Heart right ventricle (tissue), 16 donors: ENCODE data around the gene LARGE1. TPM values are rescaled to one million over a fixed set of nuclear protein-coding genes. Genes with fewer than 3 reads are reported as not detected.
A peak's percentile ranks its signal among the peaks of the same experiment; 100 is the strongest.

Source experiments
- ATAC-seq, 8 donors: fragments of 200-7000 bp; cut with Tn5 transposase; one replicate each; pipeline ENCODE4 v1.9.1; 2020; ENCODE audit warnings: mild to moderate bottlenecking in 8 of 8, moderate library complexity in 8 of 8, moderate number of reproducible peaks in 1 of 8
- DNase-seq, 2 donors: peaks; one replicate each; pipeline ENCODE4 v3.0.0-alpha.2; 2020
- H3K27ac ChIP-seq, 10 donors: fragments of 200-600 bp; sonication (generic) in 2 of 10; one replicate each; pipeline versions ENCODE4 v1.5.0 to v1.8.0; 2020 to 2022; ENCODE audit warnings: mild to moderate bottlenecking in 3 of 10
- H3K27me3 ChIP-seq, 7 donors: fragments of 200-600 bp; one replicate each; pipeline ENCODE4 v1.8.0; 2021 to 2022; ENCODE audit warnings: mild to moderate bottlenecking in 2 of 7
- H3K36me3 ChIP-seq, 9 donors: fragments of 200-600 bp; sonication (generic) in 1 of 9; one replicate each; pipeline versions ENCODE4 v1.5.0 to v1.8.0; 2020 to 2022; ENCODE audit warnings: mild to moderate bottlenecking in 2 of 9
- H3K4me1 ChIP-seq, 9 donors: fragments of 200-600 bp; sonication (generic) in 1 of 9; one replicate each; pipeline versions ENCODE4 v1.5.0 to v1.8.0; 2020 to 2022; ENCODE audit warnings: mild to moderate bottlenecking in 4 of 9
- H3K4me3 ChIP-seq, 10 donors: fragments of 200-600 bp; sonication (generic) in 2 of 10; one replicate each; pipeline versions ENCODE4 v1.5.0 to v1.8.0; 2020 to 2022; ENCODE audit warnings: mild to moderate bottlenecking in 7 of 10, moderate library complexity in 2 of 10
- H3K9me3 ChIP-seq, 11 donors: fragments of 200-600 bp in 10 of 11; sonication (generic) in 2 of 11; one replicate each; pipeline versions ENCODE4 v1.5.0 to v1.8.0; 2013 to 2022; ENCODE audit warnings: mild to moderate bottlenecking in 2 of 11, control low read depth in 1 of 11, moderate library complexity in 1 of 11
- WGBS, 2 donors: extraction: QIAGEN DNeasy Blood & Tissue Kit; methylation state at CpG; one replicate each; pipeline ENCODE4 v1.1.7; 2013; ENCODE audit warnings: inconsistent platforms in 1 of 2; 5-methylcytosine and 5-hydroxymethylcytosine counted together
- intact Hi-C, 10 donors: fragments of 100-400 bp; cut with DNase I; formaldehyde crosslinking; loops; one replicate each; pipeline versions ENCODE4 v1.11.1 to v1.14.2; 2022
- polyA plus RNA-seq, 2 donors: library from polyadenylated mRNA; stranded (reverse); fragments of 200-250 nt; gene quantifications; one replicate each; pipeline ENCODE4 v1.2.3, GENCODE V29; 2013
- total RNA-seq, 10 donors: library from RNA; stranded (reverse); fragmentation: NEBNext Ultra II Directional in 3 of 10; extraction: Animal tissue kit (Norgen Biotek cat#: 25700) in 3 of 10; gene quantifications; one replicate each; pipeline versions ENCODE4 v1.2.1 to v1.2.4, GENCODE V29; 2021 to 2023
- TF ChIP-seq, protein P1 (sequence below), 9 donors: fragments of 200-600 bp; sonication (generic) in 2 of 9; IDR thresholded peaks; one replicate each; pipeline versions ENCODE4 v1.5.0 to v1.8.0; 2021 to 2022; ENCODE audit warnings: antibody characterized with exemption in 9 of 9, mild to moderate bottlenecking in 5 of 9, moderate library complexity in 1 of 9
- donor health status: Arrhythmogenic right ventricular cardiomyopathy.
- donor health status: ischemic (EF 13 %, LVEDD 7.1; RV severe dilation, severe dysfunction).
- donor health status: healthy with polysubstance abuse.
- donor health status: DM: no; HTN: yes; CAD: no.
- donor health status: DM: no; HTN: no; CAD: no.
- donor health status: ischemic (EF 25% LVEDD 6.9; RV normal size, moderate dysfunction).
- donor health status: ischemic (EF 25% LVEDD 5.7; RV mildly dilated, moderate dysfunction).
- donor health status: healthy.
- donor health status: DM: yes; HTN: yes; CAD: no.
- donor health status: Ischemic cardiomyopathy.
- donor health status: ischemic (EF 35%, LVEDD 5.7; RV mildly dilated, moderate dysfunction).
- donor health status: nonischemic (EF 11% LVEDD 7.7; RV severe dilation, severe dysfunction).
- donor health status: DM: yes; HTN: yes; CAD: no.
- donor health status: PGD.
- donor health status: ischemic (EF 29% LVEDD 5.4; RV normal size, mild dysfunction).
- donor health status: nonischemic (EF 23%, LVEDD 6.1; RV moderate dilation, normal function).

LARGE1 gene
- total and polyA plus RNA-seq, 12 donors = 33.7 to 184 (median 144) TPM

GRCh38 chr22:33772745-33773144, 147.5 kb downstream of the LARGE1 start:
- DNase-seq (no peak), ATAC-seq (no peak)
- Histone ChIP-seq H3K27ac (peak overlapping the region in 2 of 10 donors; percentile 26 to 50), H3K4me1 (peaks cover 0 to 79% (median 27%) of the 10 kb centered on the region in 9 donors), H3K4me3 (no peak overlapping the region), H3K9me3 (no peaks in the 10 kb centered on the region), H3K27me3 (no peaks in the 10 kb centered on the region), H3K36me3 (no peaks in the 10 kb centered on the region)
- intact Hi-C loops = loop anchor here in 4 of 10 donors (10.0 kb wide), 1 partner anchor 142 kb away; no protein-coding TSS in a partner anchor
- 79 to 82% methylated on average over 6 of the region's 6 CpGs for WGBS, 2 donors
- TF ChIP-seq, protein P1, sequence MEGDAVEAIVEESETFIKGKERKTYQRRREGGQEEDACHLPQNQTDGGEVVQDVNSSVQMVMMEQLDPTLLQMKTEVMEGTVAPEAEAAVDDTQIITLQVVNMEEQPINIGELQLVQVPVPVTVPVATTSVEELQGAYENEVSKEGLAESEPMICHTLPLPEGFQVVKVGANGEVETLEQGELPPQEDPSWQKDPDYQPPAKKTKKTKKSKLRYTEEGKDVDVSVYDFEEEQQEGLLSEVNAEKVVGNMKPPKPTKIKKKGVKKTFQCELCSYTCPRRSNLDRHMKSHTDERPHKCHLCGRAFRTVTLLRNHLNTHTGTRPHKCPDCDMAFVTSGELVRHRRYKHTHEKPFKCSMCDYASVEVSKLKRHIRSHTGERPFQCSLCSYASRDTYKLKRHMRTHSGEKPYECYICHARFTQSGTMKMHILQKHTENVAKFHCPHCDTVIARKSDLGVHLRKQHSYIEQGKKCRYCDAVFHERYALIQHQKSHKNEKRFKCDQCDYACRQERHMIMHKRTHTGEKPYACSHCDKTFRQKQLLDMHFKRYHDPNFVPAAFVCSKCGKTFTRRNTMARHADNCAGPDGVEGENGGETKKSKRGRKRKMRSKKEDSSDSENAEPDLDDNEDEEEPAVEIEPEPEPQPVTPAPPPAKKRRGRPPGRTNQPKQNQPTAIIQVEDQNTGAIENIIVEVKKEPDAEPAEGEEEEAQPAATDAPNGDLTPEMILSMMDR (IDR thresholded peaks at IDR 0.05) = no peak

- H3K27me3 ChIP-seq = no peaks in the 10 kb centered on the region
- H3K27ac ChIP-seq = peak overlapping the region in 5 of 10 donors; percentile 4 to 43 (median 23)
- no peak for ATAC-seq
- WGBS, 2 donors = 54 to 69% methylated on average over 4 of the region's 4 CpGs
- DNase-seq = no peak
- TF ChIP-seq, protein P1 (IDR thresholded peaks at IDR 0.05) = no peak
- intact Hi-C loops = loop anchor here in 4 of 10 donors (10.0 kb wide), 1 partner anchor 144 kb away; no protein-coding TSS in a partner anchor
- H3K36me3 ChIP-seq = no peaks in the 10 kb centered on the region
- H3K4me1 ChIP-seq = peaks cover 0 to 66% (median 24%) of the 10 kb centered on the region in 9 donors
- H3K9me3 ChIP-seq = no peaks in the 10 kb centered on the region
- no peak overlapping the region for H3K4me3 ChIP-seq
Observed at GRCh38 chr22:33771136-33771535, 149.1 kb downstream of the LARGE1 start.

- intact Hi-C loops = loop anchor here in 4 of 10 donors (10.0 kb wide), 1 partner anchor 144 kb away; no protein-coding TSS in a partner anchor
- H3K27ac ChIP-seq = peak overlapping the region in 4 of 10 donors; percentile 19 to 43 (median 28)
- 39 to 60% methylated on average over 3 of the region's 3 CpGs for WGBS, 2 donors
Observed at GRCh38 chr22:33770723-33771122, 149.6 kb downstream of the LARGE1 start.

GRCh38 chr22:33766091-33766490, 154.2 kb downstream of the LARGE1 start:
- 73 to 85% methylated on average over 7 of the region's 7 CpGs for WGBS, 2 donors
- Histone ChIP-seq H3K4me3 (no peak overlapping the region), H3K9me3 (no peaks in the 10 kb centered on the region), H3K27me3 (no peaks in the 10 kb centered on the region), H3K4me1 (peaks cover 0 to 24% (median 8%) of the 10 kb centered on the region in 9 donors), H3K36me3 (no peaks in the 10 kb centered on the region), H3K27ac (no peak overlapping the region)
- no peak for ATAC-seq
- intact Hi-C loops = loop anchor here in 1 of 10 donors (10.0 kb wide), 1 partner anchor 149 kb away; no protein-coding TSS in a partner anchor
- TF ChIP-seq, protein P1 (IDR thresholded peaks at IDR 0.05) = no peak
- no peak for DNase-seq

More at GRCh38 chr22:33770723-33771122, 149.6 kb downstream of the LARGE1 start:
- peak in 5 of 8 donors; percentile 39 to 71 (median 64) for ATAC-seq
- H3K9me3 ChIP-seq = no peaks in the 10 kb centered on the region
- TF ChIP-seq, protein P1 (IDR thresholded peaks at IDR 0.05) = no peak
- H3K4me1 ChIP-seq = peaks cover 0 to 64% (median 23%) of the 10 kb centered on the region in 9 donors
- H3K4me3 ChIP-seq = no peak overlapping the region
- H3K27me3 ChIP-seq = no peaks in the 10 kb centered on the region
- DNase-seq = no peak
- H3K36me3 ChIP-seq = no peaks in the 10 kb centered on the region
